Stimulated activated naive CD8-positive, alpha-beta T cell treated with anti-CD3 and anti-CD28 coated beads, Interleukin-15, Interleukin-2, amounts not matched to agents 100 ng/mL and 50 ng/mL, for 24 hours (primary cell): ENCODE measurements around the gene MIA2.

ENCODE experiments used
- H3K27ac Mint-ChIP-seq: one replicate; pipeline ENCODE4 v1.8.0; 2021; ENCODE audit warnings: mild to moderate bottlenecking, mixed read lengths
- H3K27me3 Mint-ChIP-seq: one replicate; pipeline ENCODE4 v1.8.0; 2021; ENCODE audit warnings: mixed read lengths
- H3K36me3 Mint-ChIP-seq: one replicate; pipeline ENCODE4 v1.8.0; 2021; ENCODE audit warnings: low read depth, mixed read lengths
- H3K4me1 Mint-ChIP-seq: one replicate; pipeline ENCODE4 v1.8.0; 2021; ENCODE audit warnings: low read depth, mixed read lengths
- H3K4me3 Mint-ChIP-seq: one replicate; pipeline ENCODE4 v1.8.0; 2021; ENCODE audit warnings: mild to moderate bottlenecking, mixed read lengths
- H3K9me3 Mint-ChIP-seq: one replicate; pipeline ENCODE4 v1.8.0; 2021; ENCODE audit warnings: mixed read lengths

MIA2 gene

DNA sequence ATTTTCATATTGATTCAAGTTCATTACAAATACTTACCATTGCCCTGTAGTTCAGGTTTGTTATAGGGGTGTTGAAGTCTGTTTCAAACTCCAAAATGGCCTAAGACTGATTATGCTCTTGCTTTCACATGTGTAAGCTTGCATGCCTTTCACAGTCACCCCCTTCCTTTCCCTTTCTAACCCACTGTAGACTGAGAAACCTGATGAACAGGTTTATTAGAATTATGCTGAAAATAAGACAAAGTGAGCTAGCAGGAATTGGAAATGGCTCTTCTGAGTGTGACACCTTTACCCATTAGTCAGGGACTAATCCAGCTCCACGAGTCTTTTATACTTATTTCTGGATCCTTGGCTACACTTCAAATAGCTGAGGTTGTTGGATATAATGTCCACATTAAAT lies 159.6 kb downstream of the MIA2 start:
- H3K27ac Mint-ChIP-seq: no peak overlapping the region
- H3K9me3 Mint-ChIP-seq: no peaks in the 10 kb centered on the region
- H3K27me3 Mint-ChIP-seq: no peaks in the 10 kb centered on the region
- peaks cover 24% of the 10 kb centered on the region for H3K4me1 Mint-ChIP-seq
- peaks cover 34% of the 10 kb centered on the region for H3K36me3 Mint-ChIP-seq
- no peak overlapping the region for H3K4me3 Mint-ChIP-seq

GRCh38 chr14:39395555-39396254 lies 162.0 kb downstream of the MIA2 start:
- Mint-ChIP-seq H3K27ac (peak overlapping the region; percentile 87), H3K27me3 (no peaks in the 10 kb centered on the region), H3K9me3 (no peaks in the 10 kb centered on the region), H3K4me3 (no peak overlapping the region), H3K4me1 (peaks cover 24% of the 10 kb centered on the region), H3K36me3 (peaks cover 37% of the 10 kb centered on the region)

- no peak overlapping the region for H3K27ac Mint-ChIP-seq
- peaks cover 42% of the 10 kb centered on the region for H3K36me3 Mint-ChIP-seq
- no peaks in the 10 kb centered on the region for H3K9me3 Mint-ChIP-seq
Measured at GRCh38 chr14:39396448-39396847, 162.7 kb downstream of the MIA2 start.

DNA sequence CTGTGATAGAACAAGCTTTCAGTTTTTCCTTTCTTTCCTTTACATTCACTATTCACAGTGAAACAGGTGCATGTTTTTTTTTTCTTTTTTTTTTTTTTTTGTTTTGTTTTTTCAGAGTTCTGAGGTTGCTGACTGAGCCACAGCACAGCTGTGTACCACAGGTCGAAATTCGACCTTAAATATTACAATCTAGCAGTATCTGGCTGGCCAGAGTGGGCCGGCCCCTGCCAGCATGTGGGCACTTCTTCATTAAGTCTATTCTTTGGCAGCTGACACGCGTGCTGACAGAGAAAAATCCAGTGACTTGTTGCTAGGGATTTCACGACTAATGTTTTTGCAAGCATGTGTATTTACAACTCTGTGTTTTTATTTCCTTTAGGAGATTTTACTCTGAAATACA lies 164.7 kb downstream of the MIA2 start:
- H3K9me3 Mint-ChIP-seq: no peaks in the 10 kb centered on the region
- H3K27me3 Mint-ChIP-seq: no peaks in the 10 kb centered on the region
- H3K4me1 Mint-ChIP-seq: peaks cover 24% of the 10 kb centered on the region
- H3K36me3 Mint-ChIP-seq: peaks cover 43% of the 10 kb centered on the region
- H3K27ac Mint-ChIP-seq: no peak overlapping the region
- no peak overlapping the region for H3K4me3 Mint-ChIP-seq

More at GRCh38 chr14:39396448-39396847, 162.7 kb downstream of the MIA2 start:
- Mint-ChIP-seq H3K4me1 (peaks cover 24% of the 10 kb centered on the region), H3K4me3 (no peak overlapping the region), H3K27me3 (no peaks in the 10 kb centered on the region)

DNA sequence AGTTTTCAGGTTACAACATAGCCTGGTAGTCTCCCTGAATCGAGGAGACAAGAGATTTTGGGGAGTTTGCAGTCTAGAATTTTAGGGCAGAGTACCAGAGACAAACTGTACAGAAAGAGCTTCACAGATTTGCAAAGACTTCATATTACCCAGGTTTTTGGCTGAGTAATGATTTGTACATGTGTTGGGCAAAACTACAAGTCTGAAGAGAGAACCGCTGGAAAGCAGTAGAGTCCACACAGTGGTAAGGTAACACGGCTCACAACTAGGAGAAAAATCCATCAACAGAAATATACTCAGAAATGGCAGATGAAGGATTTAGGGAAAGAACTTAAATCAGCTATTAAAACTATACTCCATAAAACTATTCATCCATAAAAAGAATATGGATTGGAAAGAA lies 172.8 kb downstream of the MIA2 start:
- Mint-ChIP-seq H3K27ac (no peak overlapping the region), H3K9me3 (peaks cover 13% of the 10 kb centered on the region), H3K4me3 (no peak overlapping the region), H3K4me1 (peaks cover 31% of the 10 kb centered on the region), H3K36me3 (peaks cover 28% of the 10 kb centered on the region), H3K27me3 (no peaks in the 10 kb centered on the region)

GRCh38 chr14:39416072-39416471 lies 182.4 kb downstream of the MIA2 start:
- Mint-ChIP-seq H3K4me3 (no peak overlapping the region), H3K27me3 (no peaks in the 10 kb centered on the region), H3K9me3 (peaks cover 30% of the 10 kb centered on the region), H3K4me1 (peaks cover 17% of the 10 kb centered on the region), H3K36me3 (peaks cover 66% of the 10 kb centered on the region), H3K27ac (no peak overlapping the region)

GRCh38 chr14:39417014-39417413 lies 183.3 kb downstream of the MIA2 start:
- H3K27ac Mint-ChIP-seq: no peak overlapping the region
- peaks cover 26% of the 10 kb centered on the region for H3K9me3 Mint-ChIP-seq
- H3K36me3 Mint-ChIP-seq: peaks cover 66% of the 10 kb centered on the region
- H3K4me3 Mint-ChIP-seq: no peak overlapping the region
- H3K27me3 Mint-ChIP-seq: no peaks in the 10 kb centered on the region
- H3K4me1 Mint-ChIP-seq: peaks cover 23% of the 10 kb centered on the region

GRCh38 chr14:39419272-39419671 lies 185.6 kb downstream of the MIA2 start:
- Mint-ChIP-seq H3K27me3 (no peaks in the 10 kb centered on the region), H3K9me3 (peaks cover 14% of the 10 kb centered on the region), H3K36me3 (peaks cover 55% of the 10 kb centered on the region), H3K27ac (no peak overlapping the region), H3K4me3 (no peak overlapping the region), H3K4me1 (peaks cover 31% of the 10 kb centered on the region)

DNA sequence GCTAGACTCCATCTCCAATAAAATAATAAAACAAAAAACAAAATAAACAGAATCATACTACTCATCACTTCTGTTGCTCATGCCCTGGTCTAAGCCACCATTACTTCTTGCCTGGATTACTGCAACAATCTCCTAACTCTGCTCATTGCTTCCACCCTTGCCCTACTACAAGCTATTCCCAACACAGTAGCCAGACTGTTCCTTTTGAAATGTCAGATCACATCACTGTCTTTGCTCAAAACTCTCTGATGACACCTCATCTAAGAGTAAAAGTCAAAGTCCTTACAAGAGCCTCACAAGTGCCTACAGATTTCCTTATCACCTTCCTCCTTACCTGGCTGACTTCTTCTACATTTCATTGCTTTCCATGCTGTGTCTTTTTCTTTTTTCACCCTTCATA lies 188.5 kb downstream of the MIA2 start:
- Mint-ChIP-seq H3K27me3 (no peaks in the 10 kb centered on the region), H3K27ac (peak overlapping the region; percentile 6)

GRCh38 chr14:39423793-39424192 lies 190.1 kb downstream of the MIA2 start:
- Mint-ChIP-seq H3K27ac (peak overlapping the region; percentile 21), H3K27me3 (no peaks in the 10 kb centered on the region), H3K4me3 (no peak overlapping the region), H3K9me3 (no peaks in the 10 kb centered on the region), H3K36me3 (peaks cover 28% of the 10 kb centered on the region), H3K4me1 (peaks cover 58% of the 10 kb centered on the region)

More for the DNA sequence above, 188.5 kb downstream of the MIA2 start:
- Mint-ChIP-seq H3K36me3 (peaks cover 32% of the 10 kb centered on the region), H3K9me3 (peaks cover under 1% of the 10 kb centered on the region), H3K4me3 (no peak overlapping the region), H3K4me1 (peaks cover 52% of the 10 kb centered on the region)

- no peak overlapping the region for H3K4me3 Mint-ChIP-seq
- H3K27ac Mint-ChIP-seq: no peak overlapping the region
- H3K9me3 Mint-ChIP-seq: no peaks in the 10 kb centered on the region
- H3K4me1 Mint-ChIP-seq: peaks cover 67% of the 10 kb centered on the region
- no peaks in the 10 kb centered on the region for H3K27me3 Mint-ChIP-seq
- peaks cover 9% of the 10 kb centered on the region for H3K36me3 Mint-ChIP-seq
Measured at GRCh38 chr14:39425947-39426346, 192.2 kb downstream of the MIA2 start.

GRCh38 chr14:39426605-39427004 lies 192.9 kb downstream of the MIA2 start:
- no peaks in the 10 kb centered on the region for H3K27me3 Mint-ChIP-seq
- H3K9me3 Mint-ChIP-seq: no peaks in the 10 kb centered on the region
- peaks cover 63% of the 10 kb centered on the region for H3K4me1 Mint-ChIP-seq
- H3K27ac Mint-ChIP-seq: peak overlapping the region; percentile 67
- H3K4me3 Mint-ChIP-seq: peak overlapping the region; percentile 30
- peaks cover 4% of the 10 kb centered on the region for H3K36me3 Mint-ChIP-seq

DNA sequence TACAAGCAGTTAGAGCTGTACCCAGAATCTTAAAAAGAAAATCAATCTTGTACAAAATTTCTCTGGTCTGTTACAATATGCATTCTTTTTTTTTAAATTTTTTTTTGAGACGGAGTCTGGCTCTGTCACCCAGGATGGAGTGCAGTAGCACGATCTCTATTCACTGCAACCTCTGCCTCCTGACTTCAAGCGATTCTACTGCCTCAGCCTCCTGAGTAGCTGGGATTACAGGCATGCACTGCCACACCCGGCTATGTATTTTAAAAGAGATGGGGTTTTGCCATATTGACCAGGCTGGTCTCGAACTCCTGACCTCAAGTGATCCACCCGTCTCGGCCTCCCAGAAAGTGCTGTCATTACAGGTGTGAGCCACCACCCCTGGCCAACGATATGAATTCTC lies 194.4 kb downstream of the MIA2 start:
- H3K4me1 Mint-ChIP-seq: peaks cover 57% of the 10 kb centered on the region
- no peaks in the 10 kb centered on the region for H3K27me3 Mint-ChIP-seq
- H3K36me3 Mint-ChIP-seq: no peaks in the 10 kb centered on the region
- no peak overlapping the region for H3K4me3 Mint-ChIP-seq
- H3K27ac Mint-ChIP-seq: no peak overlapping the region
- no peaks in the 10 kb centered on the region for H3K9me3 Mint-ChIP-seq

DNA sequence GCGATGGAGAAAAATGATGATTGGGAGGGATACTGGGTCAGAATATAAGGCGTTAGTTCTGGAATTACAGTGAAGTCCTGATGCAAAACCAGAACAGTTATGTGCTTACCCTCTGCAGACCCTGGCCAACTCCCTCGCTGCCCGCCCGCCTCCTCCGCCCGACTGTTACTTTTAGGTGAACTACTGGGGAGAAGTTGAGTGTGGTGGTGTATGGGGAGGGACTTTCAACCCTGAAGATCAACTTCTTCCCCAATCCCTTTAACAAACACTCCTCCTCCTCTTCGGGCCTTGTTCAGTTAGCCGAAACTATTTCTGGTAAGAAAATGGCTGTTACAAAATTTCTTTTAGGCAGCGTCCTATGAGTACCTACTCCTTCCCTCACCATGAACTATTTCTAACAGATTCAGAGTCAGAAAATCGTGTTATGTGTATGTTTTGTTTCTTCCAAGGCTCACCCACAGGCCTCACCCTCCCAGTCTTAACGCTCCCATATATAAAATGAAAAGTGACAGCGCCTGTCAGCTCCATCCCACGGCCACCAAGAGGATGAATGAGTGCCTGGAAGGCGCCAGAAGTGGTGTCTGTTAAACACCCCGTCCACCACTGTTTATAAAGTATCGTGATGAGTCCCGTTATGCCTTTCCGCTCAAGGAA lies 197.2 kb downstream of the MIA2 start:
- peak overlapping the region; percentile 92 for H3K27ac Mint-ChIP-seq
- H3K4me3 Mint-ChIP-seq: peak overlapping the region; percentile 97
- peaks cover 50% of the 10 kb centered on the region for H3K4me1 Mint-ChIP-seq
- H3K9me3 Mint-ChIP-seq: no peaks in the 10 kb centered on the region
- no peaks in the 10 kb centered on the region for H3K27me3 Mint-ChIP-seq
- no peaks in the 10 kb centered on the region for H3K36me3 Mint-ChIP-seq

GRCh38 chr14:39431416-39432178 lies 197.9 kb downstream of the MIA2 start:
- H3K4me3 Mint-ChIP-seq: peak overlapping the region; percentile 97
- peak overlapping the region; percentile 100 for H3K27ac Mint-ChIP-seq
- H3K9me3 Mint-ChIP-seq: no peaks in the 10 kb centered on the region
- peaks cover 44% of the 10 kb centered on the region for H3K4me1 Mint-ChIP-seq
- no peaks in the 10 kb centered on the region for H3K27me3 Mint-ChIP-seq
- no peaks in the 10 kb centered on the region for H3K36me3 Mint-ChIP-seq
